Lung (tissue), 12 donors: Measurements from ENCODE around the gene THADA. TPM values are rescaled to one million over a fixed set of nuclear protein-coding genes. Genes with fewer than 3 reads are reported as not detected.
A peak's percentile ranks its signal among the peaks of the same experiment; 100 is the strongest.

Experiments used
- ATAC-seq: fragments of 200-7000 bp; cut with Tn5 transposase; one replicate; pipeline ENCODE4 v1.9.1; 2020; ENCODE audit warnings: moderate number of reproducible peaks; ENCODE audit not compliant: insufficient read depth, low FRiP score
- DNase-seq, 3 donors: peaks; one replicate each; pipeline ENCODE4 v3.0.0-alpha.2; 2013 to 2017
- H3K27ac ChIP-seq, 2 donors: one replicate each; pipeline ENCODE4 v1.5.1; 2013; ENCODE audit warnings: mild to moderate bottlenecking in 2 of 2, moderate library complexity in 2 of 2, control low read depth in 1 of 2, inconsistent platforms in 1 of 2, low read depth in 1 of 2, low read length in 1 of 2
- H3K27me3 ChIP-seq, 3 donors: one replicate each; pipeline ENCODE4 v1.5.1; 2013; ENCODE audit warnings: low read length in 2 of 3; ENCODE audit not compliant: control insufficient read depth in 3 of 3, insufficient read depth in 3 of 3
- H3K36me3 ChIP-seq, 4 donors: one replicate each; pipeline ENCODE4 v1.5.1; 2013; ENCODE audit warnings: low read length in 4 of 4, mild to moderate bottlenecking in 1 of 4, moderate library complexity in 1 of 4; ENCODE audit not compliant: control insufficient read depth in 4 of 4, insufficient read depth in 4 of 4
- H3K4me1 ChIP-seq, 5 donors: one replicate each; pipeline ENCODE4 v1.5.1; 2013; ENCODE audit warnings: low read length in 5 of 5, mild to moderate bottlenecking in 2 of 5, moderate library complexity in 1 of 5; ENCODE audit not compliant: control insufficient read depth in 5 of 5, insufficient read depth in 5 of 5
- H3K4me3 ChIP-seq: one replicate; pipeline ENCODE4 v1.5.1; 2013; ENCODE audit warnings: mild to moderate bottlenecking, control low read depth, moderate library complexity
- H3K9ac ChIP-seq, 2 donors: one replicate each; pipeline ENCODE4 v1.5.1; 2013; ENCODE audit warnings: low read length in 2 of 2, control low read depth in 1 of 2; ENCODE audit not compliant: insufficient read depth in 1 of 2
- H3K9me3 ChIP-seq, 4 donors: one replicate each; pipeline ENCODE4 v1.5.1; 2013; ENCODE audit warnings: low read length in 3 of 4, mild to moderate bottlenecking in 1 of 4, moderate library complexity in 1 of 4; ENCODE audit not compliant: control insufficient read depth in 4 of 4, insufficient read depth in 3 of 4
- CTCF ChIP-seq: IDR thresholded peaks from 2 replicates; pipeline ENCODE4 v1.5.1; 2012; ENCODE audit warnings: mild to moderate bottlenecking; ENCODE audit errors: control extremely low read depth, extremely low read depth
- WGBS, 2 donors: extraction: QIAGEN DNeasy Blood & Tissue Kit; methylation state at CpG; one replicate each; pipeline ENCODE4 v1.1.7; 2013; 5-methylcytosine and 5-hydroxymethylcytosine counted together
- polyA plus RNA-seq, 2 donors: library from polyadenylated mRNA; stranded (reverse); fragments of 200-250 nt; gene quantifications; one replicate each; pipeline ENCODE4 v1.2.1, GENCODE V29; 2013
- total RNA-seq, 2 donors: library from RNA; depleted of rRNA in 1 of 2; stranded (reverse); fragments of >200 nt in 1 of 2; gene quantifications; one replicate each; pipeline ENCODE4 v1.2.1, GENCODE V29; 2014 to 2021
- donor health status: control.
- donor health status: control.
- donor health status: Bipolar disorder and iron deficiency.
- donor health status: healthy.
- donor health status: DM: yes; HTN: yes; CAD: no.

The THADA gene
- total and polyA plus RNA-seq, 4 donors: 11.3 to 72.5 (median 25.2) TPM

GRCh38 chr2:43226558-43226954, 369.3 kb downstream of the THADA start, which contains the start of gene ZFP36L2:
ZFP36L2 (minus strand) TSS chr2:43226606; CDS start chr2:43226315, 291 bp downstream.
- ATAC-seq (peak; percentile 83), DNase-seq (peak; percentile 98 to 99 (median 98))
- Histone ChIP-seq H3K4me1 (peaks cover 0 to 46% (median 5%) of the 10 kb centered on the region in 5 donors), H3K36me3 (peaks cover 4 to 51% (median 21%) of the 10 kb centered on the region in 4 donors), H3K9me3 (no peaks in the 10 kb centered on the region), H3K4me3 (peak within 1 kb of the TSS; percentile 92), H3K27ac (peak within 1 kb of the TSS; percentile 97 to 100), H3K9ac (peak within 1 kb of the TSS; percentile 65 to 80), H3K27me3 (no peaks in the 10 kb centered on the region)
- TF ChIP-seq CTCF: no peak
- 0% methylated on average over 46 to 58 of the region's 58 CpGs for WGBS, 2 donors

- Histone ChIP-seq H3K27ac (peak overlapping the region; percentile 95 to 100), H3K9me3 (no peaks in the 10 kb centered on the region), H3K9ac (peak overlapping the region; percentile 56 to 65), H3K4me3 (peak overlapping the region; percentile 92), H3K27me3 (no peaks in the 10 kb centered on the region), H3K36me3 (peaks cover 4 to 48% (median 21%) of the 10 kb centered on the region in 4 donors), H3K4me1 (peaks cover 4 to 52% (median 7%) of the 10 kb centered on the region in 5 donors)
- 0% methylated on average over 59 to 80 of the region's 80 CpGs for WGBS, 2 donors
- TF ChIP-seq CTCF: no peak
- DNase-seq (peak; percentile 75 to 83 (median 82)), ATAC-seq (peak; percentile 1)
Measured at GRCh38 chr2:43225788-43226557, 369.9 kb downstream of the THADA start.

- H3K27ac ChIP-seq: peak overlapping the region; percentile 95 to 100
- ATAC-seq: no peak
- no peaks in the 10 kb centered on the region for H3K27me3 ChIP-seq
- peaks cover 5 to 56% (median 11%) of the 10 kb centered on the region in 5 donors for H3K4me1 ChIP-seq
- no peaks in the 10 kb centered on the region for H3K9me3 ChIP-seq
- peak overlapping the region; percentile 51 to 65 for H3K9ac ChIP-seq
- TF ChIP-seq CTCF: no peak
- peak overlapping the region; percentile 92 for H3K4me3 ChIP-seq
- H3K36me3 ChIP-seq: peaks cover 4 to 42% (median 20%) of the 10 kb centered on the region in 4 donors
- 2 to 3% methylated on average over 64 to 74 of the region's 74 CpGs for WGBS, 2 donors
- peak; percentile 63 to 72 (median 71) for DNase-seq
Measured at GRCh38 chr2:43225093-43225787, 370.6 kb downstream of the THADA start.
